HEK293T (cell line): ENCODE data around the gene SH3D21.

Experiments used
- CTCF ChIA-PET: fragments of 350-600 bp; formaldehyde crosslinking; extraction: SDS; loops from one replicate; lab custom pipeline; 2021; ENCODE audit warnings: antibody characterized with exemption, inconsistent platforms; lab: Yijun Ruan, JAX
- POLR2A ChIA-PET: fragments of 350-600 bp; formaldehyde crosslinking; extraction: SDS; loops from one replicate; lab custom pipeline; 2020; ENCODE audit warnings: antibody characterized with exemption, inconsistent platforms; lab: Yijun Ruan, JAX
- DNase-seq: peaks from one replicate; pipeline ENCODE4 v3.0.0; 2012; ENCODE audit warnings: mixed read lengths; ENCODE audit errors: extremely low spot score
- ARNT ChIP-seq: fragments of 450-650 bp; IDR thresholded peaks from 2 replicates; pipeline ENCODE4 v1.6.1; 2017; ENCODE audit warnings: mild to moderate bottlenecking
- BHLHE40 ChIP-seq: fragments of 450-650 bp; IDR thresholded peaks from 2 replicates; pipeline ENCODE4 v1.6.1; 2016; ENCODE audit warnings: mild to moderate bottlenecking, moderate library complexity, borderline replicate concordance
- CTBP1 ChIP-seq: fragments of 450-650 bp; IDR thresholded peaks from 2 replicates; pipeline ENCODE4 v1.6.1; 2016; ENCODE audit warnings: borderline replicate concordance
- ELF4 ChIP-seq: fragments of 450-650 bp; IDR thresholded peaks from 2 replicates; pipeline ENCODE4 v1.6.1; 2017; ENCODE audit warnings: antibody characterized with exemption
- FOXA1 ChIP-seq: fragments of 450-650 bp; IDR thresholded peaks from 2 replicates; pipeline ENCODE4 v1.6.1; 2016; ENCODE audit warnings: mild to moderate bottlenecking
- FOXK2 ChIP-seq: fragments of 450-650 bp; IDR thresholded peaks from 2 replicates; pipeline ENCODE4 v1.6.1; 2016; ENCODE audit warnings: mild to moderate bottlenecking
- FOXM1 ChIP-seq: fragments of 450-650 bp; IDR thresholded peaks from 2 replicates; pipeline ENCODE4 v1.6.1; 2017; ENCODE audit warnings: mild to moderate bottlenecking, borderline replicate concordance
- HDGF ChIP-seq: fragments of 450-650 bp; IDR thresholded peaks from 2 replicates; pipeline ENCODE4 v1.6.1; 2017; ENCODE audit warnings: antibody characterized with exemption, borderline replicate concordance
- L3MBTL2 ChIP-seq: fragments of 450-650 bp; conservative IDR thresholded peaks from 2 replicates; pipeline ENCODE4 v1.6.1; 2016; ENCODE audit warnings: mild to moderate bottlenecking
- LEF1 ChIP-seq: fragments of 450-650 bp; IDR thresholded peaks from 2 replicates; pipeline ENCODE4 v1.6.1; 2017; ENCODE audit warnings: mild to moderate bottlenecking, borderline replicate concordance
- NFRKB ChIP-seq: fragments of 450-650 bp; IDR thresholded peaks from 2 replicates; pipeline ENCODE4 v1.6.1; 2016; ENCODE audit warnings: mild to moderate bottlenecking, moderate library complexity
- SP1 ChIP-seq: fragments of 450-650 bp; IDR thresholded peaks from 2 replicates; pipeline ENCODE4 v1.6.1; 2017
- SUZ12 ChIP-seq: fragments of 450-650 bp; IDR thresholded peaks from 2 replicates; pipeline ENCODE4 v1.6.1; 2016; ENCODE audit warnings: mild to moderate bottlenecking
- TARDBP ChIP-seq: fragments of 450-650 bp; IDR thresholded peaks from 2 replicates; pipeline ENCODE4 v1.6.1; 2016
- ZNF384 ChIP-seq: fragments of 450-650 bp; IDR thresholded peaks from 2 replicates; pipeline ENCODE4 v1.6.1; 2016
- TF ChIP-seq, protein P1 (sequence below): fragments of 450-650 bp; IDR thresholded peaks from 2 replicates; pipeline ENCODE4 v1.6.1; 2016

Gene SH3D21

DNA sequence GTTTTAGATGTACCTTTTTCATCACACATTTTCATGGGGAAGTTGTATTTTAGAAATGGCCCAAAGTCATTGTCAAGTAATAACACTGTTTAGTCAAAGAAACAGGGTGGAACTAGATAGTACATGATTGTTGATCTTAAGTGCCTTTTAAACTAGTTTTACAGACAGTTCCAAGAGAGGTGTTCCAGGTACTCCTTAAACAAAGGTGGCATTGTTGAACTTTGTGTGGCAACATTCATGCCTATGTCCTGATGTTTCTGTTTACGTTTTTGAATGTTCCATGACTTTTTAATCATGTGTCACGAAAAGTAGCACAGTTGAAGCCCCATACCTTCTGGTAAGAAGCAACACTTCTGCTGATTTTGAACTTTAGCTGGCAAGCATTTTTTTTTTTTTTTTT, 9.1 kb upstream of the SH3D21 start:
- CTCF ChIA-PET, result no interaction called here
- TF ChIP-seq FOXK2 (no peak), NFRKB (no peak), HDGF (no peak)
- no peak for DNase-seq
- POLR2A ChIA-PET, result no interaction called here

DNA sequence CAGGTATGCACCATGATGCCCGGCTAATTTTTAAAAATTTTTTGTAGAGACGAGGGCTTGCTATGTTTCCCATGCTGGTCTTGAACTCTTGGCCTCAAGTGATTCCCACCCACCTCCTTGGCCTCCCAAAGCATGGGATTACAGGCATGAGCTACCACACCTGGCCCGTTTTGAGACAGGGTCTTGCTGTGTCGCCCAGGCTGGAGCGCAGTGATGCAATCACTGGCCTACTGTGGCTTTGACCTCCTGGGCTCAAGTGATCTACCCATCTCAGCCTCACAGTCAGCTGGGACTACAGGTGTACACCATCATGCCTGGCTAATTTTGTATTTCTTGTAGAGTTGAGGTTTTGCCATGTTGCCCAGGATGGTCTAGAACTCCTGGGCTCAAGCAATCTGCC, 7.5 kb upstream of the SH3D21 start:
- TF ChIP-seq FOXK2, result no peak
- TF ChIP-seq LEF1, result no peak
- TF ChIP-seq, protein P1, sequence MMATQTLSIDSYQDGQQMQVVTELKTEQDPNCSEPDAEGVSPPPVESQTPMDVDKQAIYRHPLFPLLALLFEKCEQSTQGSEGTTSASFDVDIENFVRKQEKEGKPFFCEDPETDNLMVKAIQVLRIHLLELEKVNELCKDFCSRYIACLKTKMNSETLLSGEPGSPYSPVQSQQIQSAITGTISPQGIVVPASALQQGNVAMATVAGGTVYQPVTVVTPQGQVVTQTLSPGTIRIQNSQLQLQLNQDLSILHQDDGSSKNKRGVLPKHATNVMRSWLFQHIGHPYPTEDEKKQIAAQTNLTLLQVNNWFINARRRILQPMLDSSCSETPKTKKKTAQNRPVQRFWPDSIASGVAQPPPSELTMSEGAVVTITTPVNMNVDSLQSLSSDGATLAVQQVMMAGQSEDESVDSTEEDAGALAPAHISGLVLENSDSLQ, result no peak
- TF ChIP-seq HDGF, result no peak
- TF ChIP-seq CTBP1, result no peak
- no peak for TF ChIP-seq NFRKB
- TF ChIP-seq ZNF384, result no peak
- TF ChIP-seq L3MBTL2, result no peak
- TF ChIP-seq TARDBP, result no peak
- TF ChIP-seq SP1, result no peak
- TF ChIP-seq BHLHE40, result no peak
- no peak for TF ChIP-seq FOXA1
- no peak for DNase-seq
- ChIA-PET CTCF (no interaction called here), POLR2A (interaction anchor here (0.6 to 0.8 kb wide), 2 partner anchors 8 to 47 kb away, joined by 3 read pairs; no protein-coding TSS in a partner anchor)

DNA sequence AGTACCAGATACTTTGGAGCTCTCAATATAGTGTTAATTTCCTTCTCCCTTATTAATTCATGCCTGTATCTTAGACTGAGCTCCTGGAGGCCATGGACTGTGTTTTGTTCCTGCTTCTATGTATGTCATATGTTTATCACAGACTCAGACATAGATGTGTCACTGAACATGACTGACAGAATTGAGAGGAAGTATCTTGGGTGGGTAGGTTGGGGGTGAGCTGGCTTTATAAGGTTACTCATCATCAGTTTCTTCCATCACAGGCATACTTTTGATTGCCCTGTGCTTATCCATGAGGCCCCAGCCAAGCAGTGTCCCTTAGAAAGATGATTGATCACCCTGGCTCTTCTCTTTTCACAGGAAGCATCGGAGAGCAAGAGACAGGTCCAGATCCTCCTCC, 5.6 kb upstream of the SH3D21 start:
- POLR2A ChIA-PET, result interaction anchor here (1.3 kb wide), 1 partner anchor 76 kb away, joined by 4 read pairs; the partner anchor contains the start of gene THRAP3
- CTCF ChIA-PET, result interaction anchor here (0.6 to 1.7 kb wide), 9 partner anchors 9 to 1303 kb away, joined by 3 to 7 read pairs (median 3); partner anchors contain the start of gene THRAP3
- no peak for TF ChIP-seq LEF1
- TF ChIP-seq FOXM1, result no peak
- no peak for DNase-seq

DNA sequence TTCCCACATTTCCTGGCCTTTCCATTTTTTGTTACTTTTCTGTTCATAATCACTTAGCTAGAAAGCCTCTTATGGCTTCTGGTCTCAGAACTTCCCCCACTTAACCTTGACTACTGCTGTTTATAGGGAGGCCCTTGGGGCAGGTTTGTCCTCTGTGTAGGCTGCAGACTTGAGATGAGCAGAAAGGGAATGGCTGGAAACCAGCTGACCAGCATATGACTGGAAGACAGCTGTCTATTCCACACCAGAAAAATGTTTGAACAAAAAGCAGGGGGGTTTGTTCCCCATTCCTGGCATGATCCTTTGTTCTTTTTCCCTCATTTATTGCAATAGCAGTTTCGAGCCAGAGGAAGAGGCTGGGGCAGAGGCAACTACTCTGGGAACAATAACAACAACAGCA, 4.9 kb upstream of the SH3D21 start:
- no peak for TF ChIP-seq ZNF384
- no peak for TF ChIP-seq LEF1
- TF ChIP-seq, protein P1, result no peak
- no peak for TF ChIP-seq SP1
- no peak for TF ChIP-seq FOXM1
- no peak for TF ChIP-seq TARDBP
- CTCF ChIA-PET, result interaction anchor here (1.7 kb wide), 1 partner anchor 15 kb away, joined by 7 read pairs; no protein-coding TSS in a partner anchor
- DNase-seq, result no peak
- POLR2A ChIA-PET, result no interaction called here

DNA sequence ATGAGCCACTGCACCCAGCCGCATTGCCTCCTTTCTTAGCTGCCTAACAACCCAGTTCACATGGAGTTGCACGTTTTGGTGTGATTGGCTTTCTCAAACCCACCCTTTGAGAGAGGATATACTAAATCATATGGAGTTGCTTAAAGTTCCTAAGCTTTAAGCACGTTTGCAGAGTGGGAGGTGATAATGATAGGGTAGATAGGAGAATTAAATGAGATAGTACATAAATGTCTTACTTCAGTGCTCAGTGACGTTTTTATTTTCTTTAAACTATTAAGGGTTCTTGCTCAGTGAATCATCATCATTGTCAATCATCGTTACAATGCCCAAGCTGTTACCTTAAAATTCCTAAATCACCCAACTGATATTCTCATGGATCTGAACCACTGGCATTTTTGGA, 2.9 kb upstream of the SH3D21 start:
- DNase-seq, result no peak
- CTCF ChIA-PET, result interaction anchor here (1.7 kb wide), 1 partner anchor 17 kb away, joined by 4 read pairs; no protein-coding TSS in a partner anchor
- TF ChIP-seq SUZ12 (no peak), TARDBP (no peak), ZNF384 (no peak), NFRKB (no peak), ARNT (no peak), FOXA1 (no peak), BHLHE40 (no peak), SP1 (no peak), LEF1 (no peak), HDGF (no peak), FOXM1 (no peak), L3MBTL2 (no peak), ELF4 (no peak), CTBP1 (no peak), FOXK2 (no peak)
- TF ChIP-seq, protein P1, result no peak
- POLR2A ChIA-PET, result no interaction called here

DNA sequence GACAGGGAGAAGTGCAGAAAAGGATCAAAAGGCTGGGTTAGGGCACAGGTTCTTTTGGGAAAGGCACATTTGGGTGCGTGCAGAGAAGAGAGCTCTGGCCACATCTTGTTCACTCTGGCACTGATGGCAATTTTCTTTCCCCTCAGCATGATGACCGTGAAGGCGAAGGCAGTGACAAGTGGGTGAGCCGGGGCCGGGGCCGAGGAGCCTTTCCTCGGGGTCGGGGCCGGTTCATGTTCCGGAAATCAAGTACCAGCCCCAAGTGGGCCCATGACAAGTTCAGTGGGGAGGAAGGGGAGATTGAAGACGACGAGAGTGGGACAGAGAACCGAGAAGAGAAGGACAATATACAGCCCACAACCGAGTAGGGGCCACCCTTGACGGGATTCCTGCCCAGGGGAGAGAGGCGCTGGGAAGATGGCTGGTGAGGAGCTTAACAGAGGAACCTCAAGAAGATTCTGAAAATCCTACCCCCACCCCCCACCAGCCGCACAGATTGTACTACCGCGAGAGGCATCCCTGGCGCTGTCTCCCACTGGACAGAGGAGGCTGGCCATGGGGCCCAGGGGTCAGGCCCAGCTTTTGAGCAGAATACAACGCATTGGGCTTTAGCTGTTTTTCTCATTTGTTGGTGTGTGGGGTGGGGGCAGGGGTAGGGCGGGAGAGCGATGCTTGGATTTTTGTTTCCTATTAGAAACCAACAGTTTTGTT, 2.4 kb upstream of the SH3D21 start:
- POLR2A ChIA-PET, result interaction anchor here (0.6 kb wide), 1 partner anchor 96 kb away, joined by 3 read pairs; no protein-coding TSS in a partner anchor
- TF ChIP-seq FOXA1 (no peak), SUZ12 (no peak), L3MBTL2 (no peak), FOXM1 (no peak), HDGF (no peak), SP1 (no peak), CTBP1 (no peak), ARNT (no peak), LEF1 (no peak), ELF4 (no peak), FOXK2 (no peak), TARDBP (no peak)
- CTCF ChIA-PET, result interaction anchor here (1.7 kb wide), 1 partner anchor 18 kb away, joined by 4 read pairs; no protein-coding TSS in a partner anchor
- DNase-seq, result no peak
